Measurements from ENCODE around the gene REC114.

The REC114 gene

GRCh38 chr15:73607405-73607804, 164.4 kb downstream of the REC114 start:
- TF ChIP-seq CTCF (IDR thresholded peaks at IDR 0.05; ENCODE audit: low read depth, low read length), result no peak
- DNase-seq (ENCODE audit: extremely low read depth, low read depth), result no peak

- no peak for TF ChIP-seq CTCF (IDR thresholded peaks at IDR 0.05; ENCODE audit: low read depth, low read length)
Observed at GRCh38 chr15:73607843-73608242, 164.9 kb downstream of the REC114 start.

GRCh38 chr15:73608475-73608874, 165.5 kb downstream of the REC114 start:
- DNase-seq (ENCODE audit: extremely low read depth, low read depth), result no peak
- TF ChIP-seq CTCF (IDR thresholded peaks at IDR 0.05; ENCODE audit: low read depth, low read length), result no peak

More at GRCh38 chr15:73607843-73608242, 164.9 kb downstream of the REC114 start:
- DNase-seq (ENCODE audit: extremely low read depth, low read depth), result no peak

GRCh38 chr15:73608941-73609340, 166.0 kb downstream of the REC114 start:
- DNase-seq (ENCODE audit: extremely low read depth, low read depth), result no peak
- TF ChIP-seq CTCF (IDR thresholded peaks at IDR 0.05; ENCODE audit: low read depth, low read length), result no peak

All from AG09319 (cell line).